ENCODE measurements around the gene CAP1. TPM values are rescaled to one million over a fixed set of nuclear protein-coding genes. Genes with fewer than 3 reads are reported as not detected.

CAP1 gene
- polyA plus RNA-seq, 3 donors = 202 to 217 (median 212) TPM

- DNase-seq (ENCODE audit: low read depth in 3 of 3, low spot score in 2 of 3) = no peak
These were observed 54.1 kb downstream of the CAP1 start for GRCh38 chr1:40094466-40095110.

GRCh38 chr1:40095806-40096205 is 55.3 kb downstream of the CAP1 start:
- no peak for DNase-seq (ENCODE audit: low read depth in 3 of 3, low spot score in 2 of 3)

GRCh38 chr1:40096646-40096976 is 56.1 kb downstream of the CAP1 start:
- no peak for DNase-seq (ENCODE audit: low read depth in 3 of 3, low spot score in 2 of 3)

GRCh38 chr1:40096977-40097782 is 56.7 kb downstream of the CAP1 start, which contains the start of gene PPT1:
TSS of gene PPT1 (minus strand) at chr1:40097252. CDS start at chr1:40097238, 14 bp downstream.
- DNase-seq (ENCODE audit: low read depth in 3 of 3, low spot score in 2 of 3) = peak; percentile 52 to 65 (median 56)

GRCh38 chr1:40102038-40102437 is 61.5 kb downstream of the CAP1 start:
- DNase-seq (ENCODE audit: low read depth in 3 of 3, low spot score in 2 of 3) = no peak

GRCh38 chr1:40102896-40103295 is 62.4 kb downstream of the CAP1 start:
- no peak for DNase-seq (ENCODE audit: low read depth in 3 of 3, low spot score in 2 of 3)

GRCh38 chr1:40105028-40105427 is 64.5 kb downstream of the CAP1 start:
- no peak for DNase-seq (ENCODE audit: low read depth in 3 of 3, low spot score in 2 of 3)

- DNase-seq (ENCODE audit: low read depth in 3 of 3, low spot score in 2 of 3) = no peak
These were observed 66.9 kb downstream of the CAP1 start for GRCh38 chr1:40107290-40107959.

- no peak for DNase-seq (ENCODE audit: low read depth in 3 of 3, low spot score in 2 of 3)
These were observed 69.9 kb downstream of the CAP1 start for GRCh38 chr1:40110389-40110788.

- no peak for DNase-seq (ENCODE audit: low read depth in 3 of 3, low spot score in 2 of 3)
These were observed 73.9 kb downstream of the CAP1 start for GRCh38 chr1:40114400-40114799.

GRCh38 chr1:40120128-40120527 is 79.6 kb downstream of the CAP1 start:
- no peak for DNase-seq (ENCODE audit: low read depth in 3 of 3, low spot score in 2 of 3)

Other genes starting within 250 kb of the CAP1 start
- gene TRIT1, start 157.2 kb upstream of the CAP1 start, polyA plus RNA-seq (ENCODE audit: insufficient read length in 3 of 3) = 10 to 100 TPM; 28.7 to 36.8 (median 32.7) TPM
- 1 to 10 TPM; 6.7 to 8.0 (median 7.1) TPM for gene MYCL, start 138.8 kb upstream of the CAP1 start, polyA plus RNA-seq (ENCODE audit: insufficient read length in 3 of 3)
- gene MFSD2A, start 85.6 kb upstream of the CAP1 start, polyA plus RNA-seq (ENCODE audit: insufficient read length in 3 of 3) = 1 to 10 TPM; 1.8 to 2.2 (median 2.2) TPM
- gene PPT1, start 56.5 kb downstream of the CAP1 start, polyA plus RNA-seq (ENCODE audit: insufficient read length in 3 of 3) = 100 to 1,000 TPM; 111 to 144 (median 121) TPM
- 10 to 100 TPM; 24.3 to 25.4 (median 24.6) TPM for gene RLF, start 120.7 kb downstream of the CAP1 start, polyA plus RNA-seq (ENCODE audit: insufficient read length in 3 of 3)
- gene TMCO2, start 207.2 kb downstream of the CAP1 start, polyA plus RNA-seq (ENCODE audit: insufficient read length in 3 of 3) = not detected
- 10 to 100 TPM; 57.5 to 60.3 (median 58.0) TPM for gene ZMPSTE24, start 217.5 kb downstream of the CAP1 start, polyA plus RNA-seq (ENCODE audit: insufficient read length in 3 of 3)

All from right renal cortex interstitium (tissue), 3 donors.